HG02588 (cell line): ENCODE results near the gene BBX.
"Not testable (repeated sequence)": the region's sequence is repeated elsewhere in the genome, so short reads cannot be mapped to it uniquely, and the experiment has no call there.

Source experiments
- ATAC-seq: cut with Tn5 transposase; IDR thresholded peaks from one replicate; pipeline ENCODE4 v1.9.1; 2021; ENCODE audit warnings: mild to moderate bottlenecking, moderate library complexity; ENCODE audit not compliant: unreplicated experiment

The BBX gene

GRCh38 chr3:107542665-107543064 is 19.9 kb downstream of the BBX start:
- no peak for ATAC-seq

- ATAC-seq, result no peak
These were observed 20.9 kb downstream of the BBX start for GRCh38 chr3:107543666-107544065.

GRCh38 chr3:107545680-107546120 is 22.9 kb downstream of the BBX start:
- no peak for ATAC-seq

- ATAC-seq, result no peak
These were observed 25.8 kb downstream of the BBX start for GRCh38 chr3:107548601-107549000.

- ATAC-seq, result no peak
These were observed 32.6 kb downstream of the BBX start for GRCh38 chr3:107555359-107555758.

GRCh38 chr3:107557743-107558142 is 35.0 kb downstream of the BBX start:
- ATAC-seq, result no peak

- no peak for ATAC-seq
These were observed 37.4 kb downstream of the BBX start for GRCh38 chr3:107560166-107560565.

- no peak for ATAC-seq
These were observed 39.2 kb downstream of the BBX start for GRCh38 chr3:107561980-107562379.

GRCh38 chr3:107562969-107563529 is 40.3 kb downstream of the BBX start:
- ATAC-seq, result no peak

GRCh38 chr3:107565244-107565643 is 42.5 kb downstream of the BBX start:
- ATAC-seq, result not testable (repeated sequence)

GRCh38 chr3:107571089-107571488 is 48.3 kb downstream of the BBX start:
- ATAC-seq, result not testable (repeated sequence)

- ATAC-seq, result not testable (repeated sequence)
These were observed 48.7 kb downstream of the BBX start for GRCh38 chr3:107571492-107571891.

- ATAC-seq, result no peak
These were observed 51.9 kb downstream of the BBX start for GRCh38 chr3:107574650-107575049.

- no peak for ATAC-seq
These were observed 55.3 kb downstream of the BBX start for GRCh38 chr3:107578091-107578490.

- ATAC-seq, result no peak
These were observed 55.8 kb downstream of the BBX start for GRCh38 chr3:107578523-107578922.

- no peak for ATAC-seq
These were observed 56.6 kb downstream of the BBX start for GRCh38 chr3:107579371-107579770.

GRCh38 chr3:107581230-107581629 is 58.5 kb downstream of the BBX start:
- ATAC-seq, result no peak

- no peak for ATAC-seq
These were observed 65.5 kb downstream of the BBX start for GRCh38 chr3:107588217-107588616.

- ATAC-seq, result peak; percentile 67
These were observed 66.7 kb downstream of the BBX start for GRCh38 chr3:107589454-107589853.

GRCh38 chr3:107590786-107591185 is 68.0 kb downstream of the BBX start:
- no peak for ATAC-seq

- ATAC-seq, result no peak
These were observed 69.3 kb downstream of the BBX start for GRCh38 chr3:107592073-107592472.

- ATAC-seq, result no peak
These were observed 72.1 kb downstream of the BBX start for GRCh38 chr3:107594870-107595269.

GRCh38 chr3:107596639-107597038 is 73.9 kb downstream of the BBX start:
- ATAC-seq, result no peak
